GM19438 (cell line): Measurements from ENCODE around the gene TPP1.

ENCODE experiments used
- ATAC-seq: cut with Tn5 transposase; IDR thresholded peaks from one replicate; pipeline ENCODE4 v1.9.1; 2021; ENCODE audit warnings: low read depth; ENCODE audit not compliant: unreplicated experiment

Gene TPP1

DNA sequence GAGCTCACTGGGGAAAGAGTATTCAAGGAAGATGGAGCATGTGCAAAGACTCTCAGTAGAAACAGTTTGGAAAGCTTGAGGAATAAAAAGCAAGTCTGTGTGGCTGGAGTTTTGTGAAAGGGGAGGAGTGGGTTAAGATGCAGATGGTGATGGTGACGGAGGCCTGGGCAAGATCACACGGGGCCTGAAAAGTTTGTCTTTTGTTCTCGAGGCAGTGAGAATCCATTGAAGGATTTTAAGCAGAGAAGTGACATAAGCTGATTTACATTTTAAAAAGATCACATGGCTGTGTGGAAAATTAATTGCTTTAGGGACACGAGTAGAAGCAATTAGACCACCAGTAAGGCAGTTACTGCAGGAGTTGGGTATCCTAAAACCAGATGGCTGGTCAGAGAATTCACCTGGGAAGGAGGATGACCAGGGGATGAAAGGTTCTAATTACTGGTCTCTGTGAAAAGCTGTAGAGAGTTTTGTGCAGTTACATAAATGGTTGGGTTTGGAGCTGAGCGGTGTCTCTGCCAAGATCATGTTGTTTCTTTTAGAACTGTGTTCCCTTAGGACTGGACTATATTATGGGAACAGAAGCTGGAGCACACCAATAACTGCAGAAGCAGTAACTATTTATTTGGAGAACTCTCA lies 22.9 kb downstream of the TPP1 start:
- ATAC-seq, result no peak

DNA sequence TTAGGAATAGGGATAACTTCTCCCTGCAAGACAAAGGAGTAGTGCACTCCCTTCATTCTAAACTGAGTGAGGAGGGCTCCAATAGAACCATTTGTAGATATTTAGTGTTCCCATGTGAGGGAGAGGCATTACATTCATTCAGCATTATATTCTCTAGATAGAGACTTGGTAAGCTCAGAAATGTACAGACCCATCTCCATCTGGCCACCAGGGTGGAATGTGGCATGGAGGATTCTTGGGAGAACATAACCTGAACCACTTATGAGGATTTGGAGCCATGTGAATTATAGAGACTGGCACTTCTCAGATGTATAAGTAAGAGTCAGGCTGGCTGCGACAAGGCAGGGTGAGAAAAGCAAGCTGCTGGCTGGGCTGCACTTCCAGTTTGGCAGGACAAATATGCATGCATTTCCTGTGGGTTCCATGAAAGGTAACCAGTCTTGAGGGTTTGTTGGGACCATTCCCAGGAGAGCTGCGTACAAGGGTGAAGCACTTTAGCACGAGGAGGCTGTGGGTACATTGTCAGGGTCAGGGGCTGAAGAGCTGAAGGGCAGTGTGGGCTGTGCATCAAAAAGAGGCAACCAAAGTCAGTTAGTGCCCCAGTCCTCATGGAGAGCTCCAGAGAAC lies 25.0 kb downstream of the TPP1 start:
- no peak for ATAC-seq

DNA sequence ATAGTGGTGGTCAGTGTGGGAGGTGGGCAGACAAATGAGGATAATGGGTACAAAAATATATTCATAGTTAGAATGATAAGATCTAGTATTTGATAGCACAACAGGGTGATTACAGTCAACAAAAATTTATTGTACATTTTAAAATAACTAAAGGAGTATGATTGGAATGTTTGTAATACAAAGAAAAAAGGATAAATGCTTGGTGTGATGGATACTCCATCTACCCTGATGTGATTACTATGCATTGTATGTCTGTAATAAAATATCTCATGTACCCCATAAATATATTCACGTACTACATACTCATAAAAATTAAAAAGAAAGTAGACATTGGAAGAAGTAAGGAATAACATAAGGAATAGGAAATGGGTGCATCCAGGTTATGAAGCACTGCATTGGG lies 31.2 kb downstream of the TPP1 start:
- ATAC-seq, result no peak

DNA sequence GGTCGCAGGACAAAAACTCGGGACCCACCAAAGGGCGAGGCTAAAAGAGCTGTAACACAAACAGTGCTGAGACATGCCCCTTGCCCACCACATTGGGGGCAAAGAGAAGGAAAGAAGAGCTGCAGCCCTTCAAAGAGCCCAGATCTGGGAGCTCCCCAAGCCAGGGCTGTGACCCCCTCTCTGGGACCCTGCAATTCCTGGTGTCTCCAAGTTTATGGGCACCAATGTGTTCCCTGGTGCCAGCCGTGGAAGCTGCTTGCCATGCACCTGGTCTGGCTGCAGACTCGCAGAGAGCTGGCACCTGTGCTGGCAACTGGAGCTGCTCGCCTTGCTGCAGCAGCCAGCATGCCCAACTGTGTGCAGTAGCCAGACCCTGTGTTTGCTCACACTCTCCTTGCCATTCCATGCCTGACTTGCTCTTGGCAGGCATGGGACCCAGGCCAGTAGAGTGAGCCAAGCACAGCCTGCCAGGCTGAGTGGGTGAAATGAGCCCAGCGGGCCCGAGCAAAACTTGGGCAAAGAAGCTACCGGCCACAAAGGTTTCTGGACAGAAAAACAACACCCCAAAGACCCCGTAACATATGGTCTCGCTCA lies 31.8 kb downstream of the TPP1 start:
- ATAC-seq, result no peak

DNA sequence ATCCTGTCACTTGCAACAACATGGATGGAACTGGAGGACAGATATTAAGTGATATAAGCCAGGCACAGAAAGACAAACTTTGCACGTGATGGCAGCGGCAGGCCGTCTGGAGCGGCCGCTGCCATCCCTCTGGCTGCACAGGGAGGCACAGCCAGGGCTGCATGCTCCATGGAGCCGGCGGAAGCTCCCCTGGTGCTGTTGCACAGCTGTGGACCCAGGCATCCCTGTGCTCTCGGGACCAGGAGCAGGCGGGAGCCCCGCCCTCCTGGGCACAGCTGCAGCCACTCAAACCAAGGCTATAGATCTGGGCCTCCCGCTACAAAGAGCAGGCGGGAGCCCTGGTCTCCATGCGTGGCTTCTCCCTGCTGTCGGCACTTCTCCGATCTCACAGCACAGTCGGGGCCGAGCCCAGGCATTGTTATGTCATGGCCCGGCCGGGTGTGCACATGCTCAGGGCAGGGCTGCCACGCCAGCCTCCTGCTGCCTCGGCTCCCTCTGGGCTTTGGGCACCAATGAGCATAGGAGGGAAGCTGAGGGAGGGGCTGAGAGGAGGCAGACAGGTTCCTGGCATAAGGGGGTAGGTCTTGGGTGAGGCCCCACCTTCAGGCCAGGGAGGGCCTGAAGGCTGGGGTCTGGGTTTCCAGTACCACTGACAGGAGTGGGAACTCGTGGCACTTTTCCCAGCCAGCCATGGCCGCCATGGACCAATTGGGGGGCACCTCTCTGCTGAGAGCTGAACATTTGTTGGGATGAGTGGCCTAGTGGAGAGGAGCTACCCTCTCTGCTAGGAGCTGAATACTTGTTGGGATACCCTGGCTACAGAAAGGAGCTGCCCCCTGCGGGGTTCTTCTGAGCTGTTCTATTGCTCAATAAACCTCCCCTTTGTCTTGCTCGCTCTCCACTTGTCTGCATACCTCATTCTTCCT lies 32.5 kb downstream of the TPP1 start:
- no peak for ATAC-seq

DNA sequence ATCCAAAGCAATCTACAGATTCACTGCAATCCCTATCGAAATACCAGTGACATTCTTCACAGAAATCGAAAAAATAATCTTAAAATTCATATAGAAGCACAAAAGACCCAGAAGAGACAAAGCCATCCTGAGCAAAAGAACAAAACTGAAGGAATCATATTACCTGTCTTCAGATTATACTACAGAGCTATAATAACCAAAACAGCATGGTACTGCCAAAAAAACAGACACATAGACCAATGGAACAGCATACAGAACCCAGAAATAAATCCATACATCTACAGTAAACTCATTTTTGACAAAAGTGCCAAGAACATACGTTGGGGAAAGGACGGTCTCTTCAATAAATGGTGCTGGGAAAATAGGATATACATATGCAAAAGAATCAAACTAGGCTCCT lies 34.7 kb downstream of the TPP1 start:
- no peak for ATAC-seq

DNA sequence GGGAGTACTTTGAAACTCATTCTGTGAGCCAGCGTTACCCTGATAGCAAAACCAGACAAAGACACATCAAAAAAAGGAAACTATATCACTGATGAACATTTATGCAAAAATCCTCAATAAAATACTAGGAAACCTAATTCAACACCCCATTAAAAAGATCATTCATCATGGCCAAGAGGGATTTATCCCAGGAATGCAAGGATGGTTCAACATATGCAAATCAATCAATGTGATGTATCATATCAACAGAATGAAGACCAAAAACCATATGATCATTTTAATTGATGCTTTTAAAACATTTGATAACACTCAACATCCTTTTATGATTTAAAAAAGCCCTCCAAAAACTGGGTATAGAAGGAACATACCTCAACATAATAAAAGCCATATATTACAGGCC lies 35.6 kb downstream of the TPP1 start:
- ATAC-seq, result no peak

DNA sequence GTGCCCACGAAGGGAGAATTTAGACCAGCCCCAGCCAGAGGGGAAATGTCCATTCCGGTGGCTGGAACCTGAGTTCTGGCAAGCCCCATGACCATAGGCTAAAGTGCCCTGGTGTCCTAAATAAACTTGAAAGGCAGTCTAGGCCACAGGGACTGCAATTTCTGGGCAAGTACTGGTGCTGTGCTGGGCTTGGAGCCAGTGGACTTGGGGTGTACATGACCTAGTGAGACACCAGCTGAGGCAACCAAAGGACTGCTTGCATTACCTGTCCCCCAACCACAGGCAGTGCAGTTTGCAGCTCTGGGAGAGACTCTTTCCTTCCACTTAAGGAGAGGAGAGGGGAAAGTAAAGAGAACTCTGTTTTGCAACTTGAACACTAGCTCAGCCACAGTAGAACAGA lies 39.5 kb downstream of the TPP1 start:
- no peak for ATAC-seq

DNA sequence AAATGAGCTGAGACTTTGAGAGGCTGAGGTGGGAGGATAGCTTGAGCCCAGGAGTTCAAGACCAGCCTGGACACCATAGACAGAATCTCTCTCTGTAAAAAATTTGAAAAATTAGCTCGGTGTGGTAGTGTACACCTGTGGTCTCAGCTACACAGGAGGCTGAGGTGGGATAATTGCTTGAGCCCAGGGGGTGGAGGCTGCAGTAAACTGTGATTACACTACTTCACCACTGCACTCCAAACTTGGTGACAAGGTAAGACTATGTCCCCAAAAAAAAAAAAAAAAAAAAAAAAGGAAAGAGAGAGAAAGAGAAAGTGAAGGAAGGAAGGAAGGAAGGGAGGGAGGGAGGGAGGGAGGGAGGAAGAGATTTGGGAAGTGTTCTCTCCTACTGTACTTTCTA lies 41.1 kb downstream of the TPP1 start:
- no peak for ATAC-seq

DNA sequence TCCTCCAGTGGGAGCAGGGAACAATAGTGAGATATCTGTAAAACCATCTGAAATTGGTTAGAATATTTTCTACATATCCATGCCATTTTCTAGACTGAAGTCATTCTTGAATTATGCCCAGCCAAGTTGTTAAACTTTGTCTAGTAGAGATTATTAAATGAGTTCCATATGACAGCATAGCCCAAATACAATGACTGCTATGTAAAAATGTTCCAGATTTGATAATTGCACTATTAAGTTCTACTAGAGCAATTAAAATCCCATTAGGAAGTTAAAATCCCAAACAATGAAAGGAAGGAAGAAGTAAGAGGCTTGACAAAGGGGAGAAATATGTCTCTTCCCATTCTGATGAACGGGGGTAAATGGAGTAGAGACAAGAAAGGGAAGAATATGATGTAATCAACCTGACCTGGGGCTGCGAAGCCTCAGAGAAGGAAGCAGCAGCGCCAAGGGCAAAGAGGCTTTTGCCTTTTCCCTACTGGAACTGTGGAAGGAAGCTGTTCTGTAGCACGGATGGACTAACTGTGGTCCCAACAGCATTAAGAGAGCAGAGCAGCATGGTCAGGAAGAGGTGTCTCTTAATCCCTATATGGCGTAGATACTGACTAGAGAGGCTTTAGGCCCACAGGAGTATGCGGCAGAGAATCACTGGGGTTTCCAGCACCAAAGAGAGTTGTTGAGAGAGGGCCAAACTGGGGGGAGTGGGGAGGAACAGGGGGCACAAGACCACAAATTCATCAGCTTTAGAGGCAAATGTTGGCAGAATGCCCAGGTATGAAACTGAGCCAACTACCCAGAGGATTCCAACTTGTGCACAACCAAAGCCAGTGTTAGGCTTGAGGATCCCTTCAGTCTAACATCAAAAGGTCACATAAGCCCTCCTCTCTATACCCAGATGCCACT lies 42.5 kb downstream of the TPP1 start:
- ATAC-seq, result no peak

DNA sequence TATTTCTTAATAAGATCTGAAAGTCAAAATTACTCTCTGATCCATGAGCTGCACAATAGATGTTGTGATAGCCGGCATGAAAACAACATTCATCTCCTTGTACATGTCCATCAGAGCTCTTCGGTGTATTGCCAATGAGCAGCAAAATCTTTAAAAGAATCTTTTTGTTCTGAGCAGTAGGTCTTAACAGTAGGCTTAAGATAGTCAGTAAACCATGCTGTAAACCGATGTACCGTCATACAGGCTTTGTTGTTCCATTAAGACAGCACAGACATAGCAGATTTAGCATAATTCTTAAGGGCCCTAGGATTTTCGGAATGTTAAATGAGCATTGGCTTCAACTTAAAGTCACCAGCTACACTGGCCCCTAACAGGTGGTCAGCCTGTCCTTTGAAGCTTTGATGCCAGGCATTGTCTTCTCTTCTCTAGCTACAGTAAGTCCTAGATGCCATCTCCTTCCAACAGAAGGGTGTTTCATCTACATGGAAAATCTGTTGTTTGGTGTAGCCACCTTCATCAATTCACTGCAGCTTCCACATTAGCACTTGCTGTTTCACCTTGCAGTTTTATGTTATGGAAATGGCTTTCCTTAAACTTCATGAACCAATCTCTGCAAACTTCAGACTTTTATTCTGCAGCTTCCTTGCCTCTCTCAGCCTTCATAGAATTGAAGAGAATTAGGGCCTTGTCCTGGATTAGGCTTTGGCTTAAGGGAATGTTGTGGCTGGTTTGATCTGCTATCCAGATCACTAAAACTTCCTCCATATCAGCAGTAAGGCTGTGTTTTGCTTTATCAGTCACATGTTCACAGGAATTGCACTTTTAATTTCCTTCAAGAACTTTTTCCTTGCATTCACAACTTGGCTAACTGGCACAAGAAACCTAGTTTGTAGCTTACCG lies 44.2 kb downstream of the TPP1 start:
- ATAC-seq, result no peak

DNA sequence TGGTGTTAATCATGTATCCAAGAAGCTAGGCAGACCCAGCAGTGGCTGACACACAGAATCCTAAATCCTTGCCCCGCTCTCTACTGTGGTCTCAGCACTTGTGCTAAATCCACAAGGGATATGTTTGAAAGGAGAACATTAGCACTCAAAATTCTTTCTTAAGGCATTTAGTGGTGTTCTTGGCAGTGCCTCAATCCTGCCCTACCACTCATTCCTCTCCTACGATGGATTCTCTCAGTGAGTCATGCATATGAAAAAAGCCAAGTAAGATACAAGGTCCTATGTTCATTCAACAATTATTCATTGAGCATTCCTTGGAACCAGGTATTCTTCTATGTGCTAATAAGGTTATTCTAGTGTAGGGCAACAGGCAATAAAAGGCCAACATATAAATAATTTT lies 47.0 kb downstream of the TPP1 start:
- no peak for ATAC-seq

DNA sequence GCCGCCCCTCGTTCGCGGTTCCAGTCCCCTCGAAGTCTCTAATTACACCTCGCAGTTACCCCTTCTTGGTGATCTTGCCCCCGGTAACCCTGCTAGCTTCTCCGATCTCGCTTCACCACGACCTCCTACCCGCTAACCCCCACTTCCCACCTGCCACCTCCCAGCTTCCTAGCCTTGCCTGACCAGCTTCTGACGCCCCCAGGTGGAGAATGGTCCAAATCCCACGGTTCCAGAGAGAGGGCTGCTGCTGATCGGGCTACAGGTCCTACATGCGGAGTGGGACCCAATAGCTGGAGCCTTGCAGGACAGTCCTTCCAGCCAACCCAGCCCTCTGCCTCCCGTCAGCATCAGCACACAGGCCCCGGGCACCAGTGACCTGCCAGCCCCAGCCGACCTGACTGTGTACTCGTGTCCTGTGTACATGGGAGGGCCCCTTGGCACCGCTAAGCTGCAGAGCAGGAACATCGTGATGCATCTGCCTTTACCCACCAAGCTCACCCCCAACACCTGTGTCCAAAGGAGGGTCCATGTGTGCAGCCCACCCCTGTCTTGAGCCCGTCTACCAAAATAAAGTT lies 47.7 kb downstream of the TPP1 start:
- no peak for ATAC-seq

DNA sequence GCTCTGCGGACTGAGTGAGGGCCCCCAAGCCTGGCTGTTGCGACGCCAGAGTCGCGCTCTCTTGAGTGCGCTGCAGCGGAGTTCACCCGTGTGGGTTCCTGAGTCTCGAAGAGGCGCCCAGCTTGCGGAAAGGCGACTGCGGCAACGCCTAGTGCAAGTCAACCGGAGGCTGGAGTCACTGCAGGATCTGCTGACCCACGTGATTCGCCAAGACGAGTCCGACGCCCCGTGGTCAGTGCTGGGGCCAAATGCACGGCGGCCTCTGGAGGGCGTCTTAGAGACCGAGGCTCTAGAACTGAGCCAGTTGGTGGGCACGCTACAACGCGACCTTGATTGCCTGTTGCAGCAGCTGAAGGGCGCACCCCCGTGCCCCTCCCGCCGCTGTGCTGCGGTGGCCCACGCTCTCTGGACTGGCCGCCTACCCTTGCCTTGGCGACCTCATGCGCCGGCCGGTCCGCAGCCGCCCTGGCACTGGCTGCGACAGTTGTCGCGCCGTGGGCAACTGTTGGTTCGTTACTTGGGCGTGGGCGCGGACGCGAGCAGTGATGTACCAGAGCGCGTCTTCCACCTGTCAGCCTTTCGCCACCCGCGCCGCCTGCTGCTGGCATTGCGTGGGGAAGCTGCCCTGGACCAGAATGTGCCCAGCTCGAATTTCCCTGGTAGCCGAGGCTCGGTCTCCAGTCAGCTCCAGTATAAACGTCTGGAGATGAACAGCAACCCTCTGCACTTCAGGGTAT lies 48.4 kb downstream of the TPP1 start:
- no peak for ATAC-seq

DNA sequence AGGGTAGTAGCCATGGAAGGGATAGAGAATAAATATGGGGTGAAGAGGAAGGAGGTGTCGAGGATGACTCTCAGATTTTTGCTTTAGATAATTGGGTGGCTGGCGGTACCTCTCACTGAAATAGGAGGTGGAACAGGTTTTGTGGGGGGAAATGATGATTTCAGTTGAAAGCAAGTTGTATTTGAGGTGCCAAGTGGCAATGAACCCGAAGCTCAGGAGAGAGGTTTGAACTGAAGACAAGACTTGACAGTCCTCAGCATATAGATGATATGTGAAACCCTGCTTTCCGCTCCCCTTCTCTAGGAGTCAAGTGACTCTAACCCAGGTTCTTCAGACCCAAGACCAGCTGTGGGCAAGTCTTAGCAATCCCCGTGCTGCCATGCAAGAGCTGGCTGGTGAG lies 49.5 kb downstream of the TPP1 start:
- ATAC-seq, result no peak

DNA sequence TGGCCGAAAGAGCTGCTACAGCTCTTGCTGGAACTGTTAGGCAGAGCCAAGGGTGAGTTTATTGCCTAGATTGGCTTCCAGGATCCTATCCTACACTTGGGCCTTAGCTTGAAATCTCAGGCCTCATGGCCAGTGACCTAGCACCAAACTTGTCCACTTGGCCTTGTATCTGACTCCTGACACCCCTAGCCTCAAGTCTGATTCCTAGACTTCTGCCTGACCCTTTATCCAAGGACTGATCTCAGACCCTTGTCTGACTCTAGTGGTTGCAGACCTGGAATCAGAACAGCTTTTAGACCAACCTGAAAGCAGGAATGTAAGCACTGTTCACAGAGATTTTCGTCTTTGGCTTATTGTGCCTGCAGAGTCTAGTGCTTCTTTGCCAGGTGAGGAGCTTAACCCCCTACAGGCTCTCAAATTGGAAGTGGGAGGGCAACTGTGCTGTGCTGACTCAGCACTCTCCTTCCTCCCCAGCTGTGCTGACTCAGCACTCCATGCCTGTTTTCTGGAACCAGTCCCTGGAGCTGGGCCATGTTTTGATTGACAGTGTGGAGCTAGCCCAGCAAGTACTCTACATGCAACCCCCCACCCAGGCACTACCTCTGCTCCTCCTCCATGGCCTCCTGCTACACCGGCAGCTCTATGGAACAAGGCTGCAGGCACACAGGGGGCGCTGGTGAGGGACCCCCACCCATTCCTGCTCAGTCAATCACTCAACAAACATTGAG lies 50.9 kb downstream of the TPP1 start:
- no peak for ATAC-seq

DNA sequence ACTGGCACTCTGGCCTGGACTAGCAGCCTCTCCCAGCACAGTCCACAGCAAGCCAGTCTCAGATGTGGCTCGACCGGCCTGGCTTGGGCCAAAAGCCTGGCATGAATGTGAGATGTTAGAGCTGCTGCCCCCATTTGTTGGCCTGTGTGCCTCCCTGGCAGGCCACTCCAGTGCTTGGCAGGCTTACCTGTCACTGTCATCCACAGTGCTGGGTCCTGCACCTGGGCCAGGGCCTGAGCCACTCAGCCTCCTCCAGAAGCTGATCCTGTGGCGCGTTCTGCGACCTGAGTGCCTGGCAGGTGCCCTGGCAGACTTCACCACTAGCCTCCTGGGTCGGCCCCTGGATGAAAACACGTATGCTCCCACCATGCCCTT lies 51.9 kb downstream of the TPP1 start:
- no peak for ATAC-seq
